Activated B cell treated with CpG ODN at 0.5 μM for 24 hours (primary cell): ENCODE results near the gene HSPA5. TPM values are rescaled to one million over a fixed set of nuclear protein-coding genes. Genes with fewer than 3 reads are reported as not detected.

Experiments
- ATAC-seq: fragments of 200-7000 bp; cut with Tn5 transposase; one replicate; pipeline ENCODE4 v1.10.0; 2021; ENCODE audit warnings: low read depth, mild to moderate bottlenecking, moderate library complexity
- CTCF ChIA-PET: fragments of 350-600 bp; sonication (Branson Sonifier 250); formaldehyde crosslinking; loops from one replicate; lab custom pipeline; 2021; ENCODE audit warnings: antibody characterized with exemption; lab: Charles Lee
- POLR2A ChIA-PET: fragments of 350-600 bp; sonication (Branson Sonifier 250); formaldehyde crosslinking; loops from one replicate; lab custom pipeline; 2021; ENCODE audit warnings: antibody characterized with exemption; lab: Charles Lee
- DNase-seq: peaks from one replicate; pipeline ENCODE4 v3.0.0; 2022
- H3K27ac Mint-ChIP-seq: one replicate; pipeline ENCODE4 v1.8.0; 2020; ENCODE audit warnings: mixed read lengths
- H3K27me3 Mint-ChIP-seq: one replicate; pipeline ENCODE4 v1.8.0; 2021; ENCODE audit warnings: mixed read lengths
- H3K36me3 Mint-ChIP-seq: one replicate; pipeline ENCODE4 v1.8.0; 2021; ENCODE audit warnings: low read depth, mixed read lengths
- H3K4me1 Mint-ChIP-seq: one replicate; pipeline ENCODE4 v1.8.0; 2021; ENCODE audit warnings: mixed read lengths
- H3K4me3 Mint-ChIP-seq: one replicate; pipeline ENCODE4 v1.8.0; 2020; ENCODE audit warnings: mild to moderate bottlenecking, mixed read lengths
- H3K9me3 Mint-ChIP-seq: one replicate; pipeline ENCODE4 v1.8.0; 2020; ENCODE audit warnings: mixed read lengths
- intact Hi-C: fragments of 100-400 bp; cut with micrococcal nuclease; formaldehyde crosslinking; loops from one replicate; pipeline ENCODE4 v1.15.1; 2024
- total RNA-seq: library from RNA; stranded (reverse); gene quantifications from 2 replicates; pipeline ENCODE4 v1.2.3, GENCODE V29; 2022
- TF ChIP-seq, protein P1 (sequence below): fragments of 200-600 bp; IDR thresholded peaks from one replicate; pipeline ENCODE4 v1.8.0; 2022; ENCODE audit warnings: antibody characterized with exemption, mild to moderate bottlenecking

Gene HSPA5
- total RNA-seq, 1 donor from 2014 or later: 118 TPM

DNA sequence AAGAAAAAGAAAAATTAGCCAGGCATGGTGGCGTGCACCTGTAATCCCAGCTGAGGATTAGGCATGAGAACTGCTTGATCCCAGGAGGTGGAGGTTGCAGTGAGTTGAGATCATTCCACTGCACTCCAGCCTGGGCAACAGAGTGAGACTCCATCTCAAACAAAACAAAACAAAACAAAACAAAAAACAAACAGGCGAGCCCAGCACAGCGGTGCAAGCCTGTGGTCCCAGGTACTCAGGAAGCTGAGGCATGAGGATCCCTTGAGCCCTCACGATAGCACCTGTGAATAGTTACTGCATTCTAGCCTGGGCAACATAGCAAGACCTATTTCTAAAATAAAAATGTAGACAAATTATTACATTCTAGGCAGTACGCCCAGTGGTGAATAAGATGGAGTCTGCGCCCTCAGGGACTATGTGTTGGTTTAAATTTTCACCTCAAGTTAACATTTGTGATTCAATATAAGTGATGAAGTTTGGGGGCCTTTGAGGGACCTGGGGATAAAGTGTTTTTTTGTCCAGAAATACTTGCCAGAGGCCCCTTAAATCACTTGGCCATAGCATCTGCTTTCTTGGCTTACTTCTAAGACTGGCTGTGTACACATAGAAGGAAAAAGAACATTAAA lies 17.1 kb upstream of the HSPA5 start:
- TF ChIP-seq, protein P1, sequence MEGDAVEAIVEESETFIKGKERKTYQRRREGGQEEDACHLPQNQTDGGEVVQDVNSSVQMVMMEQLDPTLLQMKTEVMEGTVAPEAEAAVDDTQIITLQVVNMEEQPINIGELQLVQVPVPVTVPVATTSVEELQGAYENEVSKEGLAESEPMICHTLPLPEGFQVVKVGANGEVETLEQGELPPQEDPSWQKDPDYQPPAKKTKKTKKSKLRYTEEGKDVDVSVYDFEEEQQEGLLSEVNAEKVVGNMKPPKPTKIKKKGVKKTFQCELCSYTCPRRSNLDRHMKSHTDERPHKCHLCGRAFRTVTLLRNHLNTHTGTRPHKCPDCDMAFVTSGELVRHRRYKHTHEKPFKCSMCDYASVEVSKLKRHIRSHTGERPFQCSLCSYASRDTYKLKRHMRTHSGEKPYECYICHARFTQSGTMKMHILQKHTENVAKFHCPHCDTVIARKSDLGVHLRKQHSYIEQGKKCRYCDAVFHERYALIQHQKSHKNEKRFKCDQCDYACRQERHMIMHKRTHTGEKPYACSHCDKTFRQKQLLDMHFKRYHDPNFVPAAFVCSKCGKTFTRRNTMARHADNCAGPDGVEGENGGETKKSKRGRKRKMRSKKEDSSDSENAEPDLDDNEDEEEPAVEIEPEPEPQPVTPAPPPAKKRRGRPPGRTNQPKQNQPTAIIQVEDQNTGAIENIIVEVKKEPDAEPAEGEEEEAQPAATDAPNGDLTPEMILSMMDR: no peak
- H3K9me3 Mint-ChIP-seq: no peaks in the 10 kb centered on the region

DNA sequence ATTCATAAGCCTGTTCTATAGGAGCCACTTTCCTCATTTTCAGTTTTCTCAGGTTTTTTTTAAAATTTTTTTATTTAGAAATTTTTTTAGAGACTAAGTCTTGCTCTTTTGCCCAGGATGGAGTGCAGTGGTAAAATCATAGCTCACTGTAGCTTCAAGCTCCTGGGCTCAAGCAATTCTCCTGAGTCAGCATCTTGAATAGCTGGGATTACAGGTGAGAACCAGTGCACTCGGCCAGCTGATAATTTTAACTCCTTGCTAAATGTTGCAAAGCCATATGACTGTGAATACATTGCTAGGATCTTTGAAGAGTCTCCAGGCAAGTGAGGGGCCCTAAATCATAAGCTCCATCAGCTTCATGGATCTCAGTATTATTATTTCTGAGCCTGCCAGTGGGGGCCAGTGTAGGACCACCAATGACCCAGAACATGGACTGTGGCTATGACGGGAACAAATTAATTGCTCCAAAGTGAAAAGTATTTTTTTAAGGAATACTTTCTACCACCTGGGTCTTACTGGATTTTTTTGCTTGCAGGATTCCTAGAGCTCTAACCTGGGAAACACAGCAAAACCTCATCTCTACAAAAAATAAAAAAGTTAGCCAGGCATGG lies 14.7 kb upstream of the HSPA5 start:
- Mint-ChIP-seq H3K4me1 (peaks cover 9% of the 10 kb centered on the region), H3K9me3 (no peaks in the 10 kb centered on the region), H3K27me3 (peaks cover 2% of the 10 kb centered on the region), H3K27ac (no peak overlapping the region), H3K36me3 (no peaks in the 10 kb centered on the region), H3K4me3 (no peak overlapping the region)
- no peak for DNase-seq
- ChIA-PET CTCF (no interaction called here), POLR2A (interaction anchor here (2.4 kb wide), 1 partner anchor 14 kb away, joined by 18 read pairs; the partner anchor contains the start of gene HSPA5)
- intact Hi-C loops: loop anchor here (1.0 kb wide), 1 partner anchor 118 kb away; no protein-coding TSS in a partner anchor
- TF ChIP-seq, protein P1: no peak
- ATAC-seq: no peak

More for the DNA sequence above, 17.1 kb upstream of the HSPA5 start:
- H3K36me3 Mint-ChIP-seq: peaks cover 7% of the 10 kb centered on the region
- peaks cover 2% of the 10 kb centered on the region for H3K27me3 Mint-ChIP-seq
- ChIA-PET POLR2A (interaction anchor here (0.7 to 1.0 kb wide), 2 partner anchors 17 to 18 kb away, joined by 3 read pairs; no protein-coding TSS in a partner anchor), CTCF (no interaction called here)
- ATAC-seq (no peak), DNase-seq (no peak)
- peaks cover 26% of the 10 kb centered on the region for H3K4me1 Mint-ChIP-seq
- H3K4me3 Mint-ChIP-seq: no peak overlapping the region
- H3K27ac Mint-ChIP-seq: no peak overlapping the region
- intact Hi-C loops: no loop called here

DNA sequence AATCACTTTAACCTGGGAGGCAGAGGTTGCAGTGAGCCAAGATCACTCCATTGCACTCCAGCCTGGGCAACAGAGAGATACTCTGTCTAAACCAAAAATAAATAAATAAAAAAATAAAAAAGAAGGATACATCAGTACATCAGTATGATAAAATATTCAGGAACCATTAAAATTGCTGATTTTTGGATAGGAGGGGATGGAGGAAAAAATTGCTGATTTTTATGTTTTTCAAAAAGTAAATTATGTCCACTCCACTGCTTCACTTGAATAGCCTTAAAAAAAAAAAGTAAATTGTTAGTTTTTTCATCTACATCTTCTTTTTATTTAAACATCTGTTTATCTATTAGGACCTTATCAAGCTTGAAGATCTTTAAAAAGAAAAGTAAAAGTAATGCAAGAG lies 13.1 kb upstream of the HSPA5 start:
- ChIA-PET POLR2A (no interaction called here), CTCF (no interaction called here)
- peaks cover 2% of the 10 kb centered on the region for H3K27me3 Mint-ChIP-seq
- H3K4me3 Mint-ChIP-seq: no peak overlapping the region
- no peaks in the 10 kb centered on the region for H3K9me3 Mint-ChIP-seq
- no peak overlapping the region for H3K27ac Mint-ChIP-seq
- intact Hi-C loops: loop anchor here (1.0 kb wide), 1 partner anchor 32 kb away; no protein-coding TSS in a partner anchor
- no peak for DNase-seq
- TF ChIP-seq, protein P1: no peak
- no peaks in the 10 kb centered on the region for H3K36me3 Mint-ChIP-seq
- H3K4me1 Mint-ChIP-seq: peaks cover under 1% of the 10 kb centered on the region
- no peak for ATAC-seq

DNA sequence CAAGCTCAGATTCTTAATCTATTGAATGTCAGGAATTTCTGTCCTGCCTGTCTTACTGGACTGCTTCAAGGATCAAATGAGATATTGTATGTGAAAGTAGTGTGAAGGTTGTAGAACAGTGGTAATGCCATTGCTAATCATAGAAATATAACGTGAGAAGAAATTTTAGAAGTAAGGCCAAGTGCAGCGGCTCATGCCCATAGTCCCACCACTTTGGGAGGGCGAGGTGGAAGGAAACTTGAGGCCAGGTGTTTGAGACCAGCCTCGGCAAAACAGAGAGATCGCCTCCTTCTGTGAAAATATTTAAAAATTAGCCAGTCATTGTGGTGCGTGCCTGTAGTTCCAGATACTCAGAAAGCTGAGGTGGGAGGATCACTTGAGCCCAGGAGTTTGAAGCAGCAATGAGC lies 5.1 kb upstream of the HSPA5 start:
- ChIA-PET CTCF (no interaction called here), POLR2A (interaction anchor here (1.2 to 6.3 kb wide), 2 partner anchors 16 to 22 kb away, joined by 4 to 201 read pairs; partner anchors contain the start of gene GAPVD1)
- Mint-ChIP-seq H3K27me3 (no peaks in the 10 kb centered on the region), H3K27ac (no peak overlapping the region), H3K9me3 (no peaks in the 10 kb centered on the region), H3K36me3 (peaks cover 7% of the 10 kb centered on the region), H3K4me3 (no peak overlapping the region), H3K4me1 (peaks cover 8% of the 10 kb centered on the region)
- DNase-seq: no peak
- intact Hi-C loops: loop anchor here (10.0 kb wide), 1 partner anchor 1559 kb away; the partner anchor contains the start of gene ZBTB43
- no peak for ATAC-seq
- TF ChIP-seq, protein P1: no peak

DNA sequence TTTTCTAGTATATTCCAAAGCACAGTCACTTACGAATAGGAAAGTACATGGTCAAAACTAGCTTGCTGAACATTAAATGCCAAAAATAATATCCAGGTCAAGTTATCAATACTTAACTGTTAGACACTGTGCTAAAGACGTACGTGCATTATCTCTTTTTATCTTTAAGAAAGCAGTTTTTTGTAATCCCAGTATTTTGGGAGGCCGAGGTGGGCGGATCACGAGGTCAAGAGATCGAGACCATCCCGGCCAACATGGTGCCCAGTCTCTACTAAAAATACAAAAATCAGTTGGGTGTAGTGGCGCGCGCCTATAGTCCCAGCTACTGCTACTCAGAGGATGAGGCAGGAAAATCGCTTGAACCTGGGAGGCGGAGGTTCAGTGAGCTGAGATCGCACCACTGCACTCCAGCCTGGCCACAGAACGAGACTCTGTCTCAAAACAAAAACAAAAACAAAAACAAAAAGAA lies 2.7 kb upstream of the HSPA5 start:
- DNase-seq (no peak), ATAC-seq (no peak)
- Mint-ChIP-seq H3K4me3 (no peak overlapping the region), H3K36me3 (peaks cover 28% of the 10 kb centered on the region), H3K27ac (peak overlapping the region; percentile 18), H3K9me3 (no peaks in the 10 kb centered on the region), H3K27me3 (no peaks in the 10 kb centered on the region), H3K4me1 (peaks cover 28% of the 10 kb centered on the region)
- intact Hi-C loops: loop anchor here (5.0 to 10.0 kb wide), 2 partner anchors 382 to 1561 kb away; partner anchors contain the start of genes ARPC5L, RPL35 and ZBTB43
- TF ChIP-seq, protein P1: no peak
- CTCF ChIA-PET: interaction anchor here (0.6 kb wide), 1 partner anchor 62 kb away, joined by 3 read pairs; no protein-coding TSS in a partner anchor
- POLR2A ChIA-PET: interaction anchor here (0.6 to 6.3 kb wide), 3 partner anchors 18 to 1104 kb away, joined by 3 to 201 read pairs (median 8); partner anchors contain the start of gene GAPVD1
